Measurements from ENCODE around the gene RGS5.
"Not testable (repeated sequence)": the region's sequence is repeated elsewhere in the genome, so short reads cannot be mapped to it uniquely, and the experiment has no call there.

RGS5 gene

GRCh38 chr1:163202833-163203451, at the start of gene RGS5:
RGS5 (minus strand) TSS chr1:163202916; CDS start chr1:163202835, 81 bp downstream.
- no peak for DNase-seq

GRCh38 chr1:163250382-163250974, 47.8 kb upstream of the RGS5 start:
- no peak for DNase-seq

GRCh38 chr1:163248064-163248463, 45.3 kb upstream of the RGS5 start:
- no peak for DNase-seq

DNA sequence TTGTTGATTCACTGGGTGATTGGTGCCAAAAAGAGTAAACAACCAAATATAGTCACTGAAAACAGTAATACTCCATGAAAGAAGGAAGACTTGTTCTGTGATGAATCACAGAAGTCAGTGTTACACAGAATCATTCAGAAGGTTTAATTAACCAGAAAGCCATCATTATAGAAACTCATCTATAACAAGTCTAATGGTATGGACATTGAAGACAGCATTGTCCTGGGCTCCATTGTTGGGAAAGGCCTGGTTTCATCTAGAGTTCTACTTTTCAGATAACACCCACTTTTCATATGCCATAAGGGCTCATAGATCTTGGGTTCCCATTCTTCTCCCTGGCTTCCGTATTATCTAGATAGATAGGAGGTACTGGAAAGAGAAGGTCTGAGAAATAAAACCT, 41.9 kb upstream of the RGS5 start:
- DNase-seq, result not testable (repeated sequence)

GRCh38 chr1:163241746-163242145, 39.0 kb upstream of the RGS5 start:
- no peak for DNase-seq

DNA sequence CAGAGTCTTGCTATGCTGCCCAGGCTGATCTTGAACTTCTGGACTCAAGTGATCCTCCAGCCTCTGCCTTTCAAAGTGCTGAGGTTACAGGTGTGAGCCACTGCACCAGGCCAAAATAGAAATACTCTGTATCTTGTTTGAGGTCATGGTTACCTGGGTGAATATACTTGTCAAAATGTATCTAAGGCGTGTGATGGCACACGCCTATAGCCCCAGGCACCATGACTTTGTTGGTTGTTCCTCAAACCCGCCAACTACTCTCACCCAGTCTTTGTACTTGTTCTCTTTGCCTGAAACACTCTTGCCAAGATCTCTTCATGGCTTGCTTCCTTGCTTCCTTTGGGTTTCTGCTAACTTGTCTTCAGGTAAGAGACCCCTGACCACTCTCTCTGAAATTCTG, 38.0 kb upstream of the RGS5 start:
- no peak for DNase-seq

DNA sequence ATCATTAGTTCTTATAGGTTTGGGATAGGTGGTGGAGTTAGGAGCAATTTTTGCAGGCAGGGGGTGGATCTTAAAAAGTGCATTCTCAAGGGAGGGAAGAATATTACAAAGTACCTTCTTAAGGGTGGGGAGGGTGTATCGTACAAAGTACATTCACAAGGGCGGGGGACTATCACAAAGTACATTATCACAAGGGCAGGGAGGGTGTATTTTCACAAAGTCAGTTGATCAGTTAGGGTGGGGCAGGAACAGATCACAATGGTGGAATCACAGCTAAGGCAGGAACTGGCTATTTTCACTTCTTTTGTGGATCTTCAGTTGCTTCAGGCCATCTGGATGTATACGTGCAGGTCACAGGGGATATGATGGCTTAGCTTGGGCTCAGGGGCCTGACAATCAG, 30.9 kb upstream of the RGS5 start:
- DNase-seq, result not testable (repeated sequence)

- DNase-seq, result no peak
These were observed 28.7 kb upstream of the RGS5 start for GRCh38 chr1:163231385-163231784.

DNA sequence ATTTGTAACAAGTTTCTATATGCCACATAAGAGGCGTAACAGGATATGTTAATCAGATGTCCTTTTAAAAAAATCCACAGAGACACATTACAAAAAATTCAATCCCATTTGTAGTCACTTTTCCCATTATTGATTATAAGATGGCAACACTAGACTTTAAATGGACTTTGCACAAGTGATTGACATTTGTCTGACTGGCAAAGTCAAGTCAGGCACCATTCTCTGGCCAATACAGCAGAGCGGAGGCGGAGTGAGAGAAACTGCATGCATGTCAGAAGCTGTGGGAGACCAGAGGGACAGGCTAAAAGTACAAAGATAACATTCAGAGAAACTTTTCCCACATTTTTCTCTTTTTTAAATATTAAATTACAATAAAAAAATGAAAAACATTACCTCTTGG, 28.1 kb upstream of the RGS5 start:
- DNase-seq, result no peak

DNA sequence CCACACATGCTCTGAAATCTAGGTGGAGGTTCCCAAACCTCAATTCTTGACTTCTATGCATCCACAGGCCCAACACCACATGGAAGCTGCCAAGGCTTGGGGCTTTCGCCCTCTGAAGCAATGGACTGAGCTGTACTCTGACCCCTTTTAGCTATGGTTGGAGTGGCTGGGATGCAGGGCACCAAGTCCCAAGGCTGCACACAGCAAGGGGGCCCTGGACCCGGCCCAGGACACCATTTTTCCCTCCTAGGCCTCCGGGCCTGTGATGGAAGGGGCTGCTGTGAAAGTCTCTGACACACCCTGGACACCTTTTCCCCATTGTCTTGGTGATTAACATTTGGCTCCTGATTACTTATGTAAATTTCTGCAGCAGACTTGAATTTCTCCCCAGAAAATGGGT, 25.6 kb upstream of the RGS5 start:
- not testable (repeated sequence) for DNase-seq

DNA sequence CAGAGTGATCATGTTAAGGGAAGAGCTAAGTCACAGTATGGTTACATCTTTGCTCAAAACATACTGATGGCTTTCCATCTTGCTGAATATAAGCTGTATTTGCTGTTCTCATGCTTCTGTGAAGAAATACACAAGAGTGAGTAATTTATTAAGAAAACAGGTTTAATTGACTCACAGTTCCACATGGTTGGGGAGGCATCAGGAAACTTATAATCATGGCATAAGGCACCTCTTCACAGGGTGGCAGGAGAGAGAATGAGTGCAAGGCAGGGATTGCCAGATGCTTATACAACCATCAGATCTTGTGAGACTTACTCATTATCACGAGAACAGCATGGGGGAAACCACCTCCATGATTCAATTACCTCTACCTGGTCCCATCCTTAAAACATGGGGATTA, 24.4 kb upstream of the RGS5 start:
- no peak for DNase-seq

- DNase-seq, result no peak
These were observed 10.9 kb upstream of the RGS5 start for GRCh38 chr1:163213626-163214025.

DNA sequence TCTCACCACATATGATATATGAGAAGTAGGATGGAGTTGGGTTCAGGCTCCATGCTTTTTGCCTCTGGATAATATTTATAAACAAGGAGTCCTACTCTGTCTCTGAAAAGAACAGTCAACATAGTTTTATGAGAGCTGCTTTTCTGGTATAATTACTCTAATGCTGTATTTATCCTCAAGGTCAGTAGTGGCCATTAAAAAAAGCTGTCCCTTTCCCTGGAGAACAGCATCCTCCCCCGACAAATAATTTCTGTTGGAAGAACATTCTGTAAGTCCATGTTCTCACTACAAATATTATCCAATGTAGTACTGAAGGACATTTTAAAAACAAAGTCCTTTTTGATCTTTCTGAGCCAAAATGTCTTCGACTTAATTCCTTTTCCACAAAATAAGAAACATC, 9.0 kb upstream of the RGS5 start:
- no peak for DNase-seq

- DNase-seq, result no peak
These were observed 2.8 kb upstream of the RGS5 start for GRCh38 chr1:163205513-163205912.

DNA sequence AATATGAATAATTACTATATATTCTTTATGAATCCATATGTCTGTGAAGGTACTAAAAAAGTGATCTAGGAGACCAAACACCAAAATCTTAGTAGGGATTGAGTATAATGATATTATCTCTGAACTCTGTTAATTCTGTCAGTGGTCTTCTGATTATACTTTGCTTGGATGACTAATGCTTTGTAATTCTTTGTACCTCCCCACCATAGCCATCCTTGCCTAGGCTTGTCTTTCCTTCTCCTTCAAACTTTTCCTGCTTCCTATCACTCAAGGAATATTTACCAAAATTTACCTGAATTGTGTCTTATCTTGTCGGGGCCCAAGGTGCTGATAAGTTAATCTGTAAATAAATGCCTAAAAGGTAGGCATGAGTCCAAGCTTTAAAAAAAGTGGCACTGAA, 845 bp upstream of the RGS5 start:
- DNase-seq, result no peak

GRCh38 chr1:163201906-163202305, 810 bp downstream of the RGS5 start:
- DNase-seq, result no peak

- DNase-seq, result no peak
These were observed 5.7 kb downstream of the RGS5 start for GRCh38 chr1:163197022-163197421.

DNA sequence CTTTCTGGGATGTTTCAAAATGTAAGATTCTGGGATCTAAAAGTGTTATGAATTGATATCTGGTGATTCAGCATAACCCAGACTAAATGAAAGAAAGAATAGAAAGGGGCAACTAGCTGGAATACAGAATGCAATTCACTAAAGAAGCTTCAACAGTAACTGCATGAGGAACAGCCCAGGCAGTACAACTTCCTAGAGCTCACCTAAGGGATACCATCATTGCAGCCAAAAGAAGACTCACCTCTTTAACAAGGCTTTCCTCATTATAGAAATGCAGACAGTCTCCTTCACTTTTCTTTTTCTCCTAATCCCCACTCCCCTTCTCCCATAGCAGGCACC, 6.3 kb downstream of the RGS5 start:
- no peak for DNase-seq

- DNase-seq, result no peak
These were observed 6.8 kb downstream of the RGS5 start for GRCh38 chr1:163195728-163196448.

GRCh38 chr1:163191301-163191700, 11.4 kb downstream of the RGS5 start:
- DNase-seq, result no peak

GRCh38 chr1:163188947-163189346, 13.8 kb downstream of the RGS5 start:
- no peak for DNase-seq

DNA sequence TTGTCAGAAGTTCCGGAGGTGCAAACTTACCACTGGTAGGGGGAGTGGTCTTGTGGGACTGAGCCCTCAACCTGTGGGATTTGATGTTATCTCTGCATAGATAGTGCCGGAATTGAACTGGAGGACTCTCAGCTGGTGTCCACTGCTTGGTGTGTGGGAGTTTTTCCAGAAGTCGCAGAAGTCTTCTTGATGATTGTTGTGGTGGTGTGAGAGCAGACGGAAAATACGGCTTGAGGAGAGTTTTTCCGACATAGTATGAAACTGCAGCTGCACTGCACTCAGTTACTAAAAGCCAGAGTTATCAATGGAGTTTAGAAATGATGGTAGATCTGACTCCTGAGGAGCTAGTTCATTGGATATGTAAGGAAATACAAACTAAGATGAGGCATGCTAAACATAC, 14.9 kb downstream of the RGS5 start:
- DNase-seq, result no peak

DNA sequence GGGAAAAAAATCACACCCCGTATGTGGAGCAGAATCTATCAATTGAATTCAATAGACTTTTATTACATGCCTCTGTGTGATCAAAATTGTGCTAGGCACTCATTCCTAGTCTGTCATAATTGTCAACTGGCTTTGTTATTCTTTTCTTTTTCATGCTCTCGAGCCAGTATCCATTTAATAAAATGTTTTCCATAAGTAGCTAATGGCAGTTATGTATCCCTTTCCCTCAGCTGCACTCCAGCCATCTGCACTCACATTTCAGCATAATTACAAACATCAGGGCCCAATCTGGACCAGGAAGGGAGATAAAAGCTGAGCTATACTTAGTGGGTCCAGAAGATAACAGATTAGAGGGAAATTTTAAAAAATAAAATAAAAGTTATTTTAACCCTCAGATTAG, 15.9 kb downstream of the RGS5 start:
- DNase-seq, result no peak

DNA sequence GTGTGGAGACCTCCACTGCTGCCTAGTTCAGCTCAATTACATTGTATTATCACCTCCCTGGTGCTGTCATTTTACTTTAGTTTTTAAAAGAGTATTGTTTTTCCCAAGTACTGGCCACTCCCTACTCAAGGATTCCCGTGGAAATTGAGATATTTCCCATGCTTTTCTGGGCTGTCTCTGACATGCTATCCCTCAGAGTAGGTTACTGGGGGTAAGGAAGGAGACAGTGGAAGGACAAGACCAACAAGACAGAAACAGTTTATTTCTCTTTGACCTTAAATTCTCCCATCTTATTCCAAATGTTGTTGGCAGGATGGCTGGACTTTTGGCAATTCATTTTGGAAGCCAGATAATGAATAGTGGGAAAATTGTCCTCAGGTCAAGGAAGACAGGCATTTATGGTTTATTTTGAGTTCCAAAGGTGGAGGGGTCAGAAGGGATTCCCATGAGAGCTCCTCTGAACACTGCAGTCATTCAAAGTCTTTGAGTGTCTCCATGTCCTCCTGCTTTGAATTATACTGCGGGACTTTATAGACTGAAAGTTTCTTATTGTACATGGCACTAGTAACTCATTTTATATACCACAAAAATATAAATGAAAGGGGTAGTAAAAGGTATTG, 20.3 kb downstream of the RGS5 start:
- no peak for DNase-seq
